Fibroblast of skin of right quadriceps (primary cell): ENCODE data around the gene WSCD2.

Experiments used
- DNase-seq: peaks from one replicate; pipeline ENCODE4 v3.0.0-alpha.2; 2013

The WSCD2 gene

DNA sequence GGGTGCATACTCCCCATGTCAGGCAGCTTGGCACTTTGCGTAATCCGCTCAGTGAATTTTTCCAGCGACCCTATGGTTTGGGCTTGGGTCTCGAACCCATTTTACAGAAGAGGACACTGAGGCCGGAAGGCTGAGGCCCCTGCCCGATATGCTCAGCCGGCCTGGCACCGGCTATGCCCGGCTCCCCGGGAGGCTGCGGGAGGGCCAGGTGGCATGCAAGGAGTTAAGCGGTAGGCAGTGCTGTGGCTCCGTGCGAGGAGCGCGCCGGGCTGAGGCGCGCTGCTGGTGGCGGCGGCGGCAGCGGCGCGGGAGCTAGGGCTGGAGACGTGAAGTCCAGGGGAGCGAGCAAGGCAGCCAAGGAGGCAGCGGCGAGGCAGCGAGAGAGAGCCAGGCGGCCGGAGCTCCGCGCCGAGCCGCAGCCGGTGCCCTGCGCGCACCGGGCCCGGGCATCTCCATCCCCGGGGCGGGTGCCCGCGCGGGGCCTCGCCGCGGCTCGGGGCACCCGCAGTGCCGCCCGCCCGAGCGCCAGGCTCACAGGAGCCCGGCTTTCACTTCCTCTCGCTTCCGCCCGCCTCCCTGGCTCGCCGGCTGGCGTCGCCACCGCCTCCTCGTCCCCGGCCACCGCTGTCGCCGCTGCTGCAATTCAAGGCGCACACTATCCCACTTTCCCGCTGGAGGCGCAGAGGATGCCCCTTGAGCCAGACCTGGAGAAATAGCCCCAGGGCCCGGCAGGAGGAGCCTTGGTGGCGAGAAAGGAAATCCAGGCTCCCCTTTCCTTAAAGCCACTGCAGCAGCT is at the start of gene WSCD2:
Gene WSCD2 (plus strand): TSS at position 272 of the 796 bp plus-strand sequence. CDS start 66,545 bp downstream, outside the sequence.
- DNase-seq: peak; percentile 21

GRCh38 chr12:108079721-108080120 is 49.4 kb upstream of the WSCD2 start:
- no peak for DNase-seq

DNA sequence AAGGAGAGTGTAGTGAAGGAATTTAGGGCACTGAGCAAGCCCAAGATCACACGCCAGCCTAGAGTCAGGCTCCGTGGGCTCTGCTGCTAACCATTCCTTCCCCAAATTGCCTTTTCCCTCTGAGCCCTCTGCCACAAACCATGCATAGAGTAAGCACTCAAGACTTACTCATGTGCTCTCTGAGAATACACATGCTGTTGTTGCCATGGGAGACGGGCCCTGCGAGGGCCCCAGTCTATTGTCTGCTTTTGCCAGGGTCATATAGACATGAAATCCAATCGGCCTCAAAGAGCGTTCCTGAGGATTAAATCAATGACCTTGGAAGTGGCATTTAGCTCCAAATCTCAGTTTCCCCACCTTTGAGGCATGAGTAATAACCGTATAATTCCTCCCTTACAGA is 48.7 kb upstream of the WSCD2 start:
- no peak for DNase-seq

DNA sequence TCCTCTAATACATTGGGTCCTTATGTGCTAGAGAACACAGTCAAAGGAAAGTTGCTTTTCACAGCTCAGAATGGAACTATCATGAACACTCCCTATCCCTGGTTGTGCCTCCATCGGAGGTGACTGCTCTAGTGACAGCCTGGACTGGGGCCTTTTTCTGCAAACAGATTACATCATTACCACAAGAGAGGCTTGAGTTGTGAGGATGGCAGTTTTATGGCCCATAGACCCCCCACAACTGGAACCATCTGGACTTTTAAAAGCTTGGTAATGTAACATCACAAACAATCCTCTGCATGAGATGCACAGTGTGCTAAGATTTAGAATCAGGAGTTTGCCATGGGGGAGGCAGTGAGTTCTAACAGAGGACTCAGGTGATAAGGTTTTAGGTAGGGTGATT is 46.6 kb upstream of the WSCD2 start:
- no peak for DNase-seq

- DNase-seq: no peak
Measured at GRCh38 chr12:108087900-108088299, 41.2 kb upstream of the WSCD2 start.

GRCh38 chr12:108090107-108090899 is 38.8 kb upstream of the WSCD2 start:
- no peak for DNase-seq

- no peak for DNase-seq
Measured at GRCh38 chr12:108090932-108091678, 38.0 kb upstream of the WSCD2 start.

DNA sequence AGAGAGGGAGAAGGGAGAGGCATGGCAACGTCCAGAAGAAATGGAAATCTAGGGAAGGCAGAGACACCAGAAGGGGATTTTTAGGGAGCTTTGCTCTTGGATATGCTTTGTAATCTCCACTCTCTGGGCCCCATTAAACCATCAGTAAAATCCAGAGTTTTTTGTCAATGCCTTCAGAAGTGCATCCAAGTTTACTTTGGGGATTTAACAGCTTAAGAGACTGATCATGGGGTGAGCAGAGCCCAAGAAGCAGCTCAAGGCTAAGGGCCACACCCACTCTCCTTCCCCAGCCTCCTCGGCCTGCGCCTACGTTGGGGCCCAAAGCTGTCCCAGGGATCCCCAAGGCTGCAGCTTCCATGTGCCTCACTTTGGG is 37.4 kb upstream of the WSCD2 start:
- no peak for DNase-seq

DNA sequence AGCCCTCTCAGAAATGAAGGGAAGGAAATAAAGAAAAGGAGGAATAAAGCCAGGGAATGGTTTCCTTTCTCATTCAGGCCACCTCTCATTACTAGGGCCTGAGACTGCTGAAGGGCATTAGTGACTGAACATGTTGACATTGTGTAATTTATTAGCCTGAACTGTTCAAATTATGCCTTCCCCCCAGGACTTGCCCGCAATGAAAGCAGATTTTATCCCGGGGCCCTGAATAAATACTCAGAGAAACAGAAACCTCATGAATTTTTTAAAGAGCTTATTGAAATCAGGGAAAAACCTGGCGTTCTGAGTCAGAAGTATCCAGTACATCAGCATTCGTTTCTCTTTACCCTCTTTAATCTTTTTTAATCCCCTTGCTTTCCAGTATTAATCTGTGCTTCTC is 35.9 kb upstream of the WSCD2 start:
- no peak for DNase-seq

DNA sequence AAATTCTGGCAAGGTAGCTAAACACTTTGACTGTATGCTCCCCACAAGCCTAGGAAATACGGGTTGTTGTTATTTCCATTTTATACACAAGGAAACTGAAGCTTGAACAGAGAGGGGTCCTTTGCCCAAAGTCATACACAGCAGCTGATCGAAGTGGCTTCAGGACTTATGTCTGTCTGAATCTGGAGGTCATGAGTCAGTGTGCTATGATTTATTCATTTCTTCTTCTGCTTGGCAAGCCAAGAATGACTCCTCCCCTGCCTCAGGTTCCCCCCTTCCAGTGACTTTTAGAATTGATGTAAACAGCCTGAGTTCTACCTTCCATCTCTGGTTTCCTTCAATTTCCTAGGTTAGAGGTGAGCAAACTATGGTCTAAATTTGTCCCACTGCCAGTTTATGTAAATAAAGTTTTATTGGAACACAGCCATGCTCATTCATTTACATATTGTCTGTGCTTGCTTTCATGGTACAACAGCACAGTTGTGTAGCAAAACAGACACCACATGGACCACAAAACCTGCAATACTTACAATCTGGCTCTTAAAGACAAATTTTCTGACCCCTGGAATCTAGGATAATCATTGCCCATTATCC is 34.9 kb upstream of the WSCD2 start:
- no peak for DNase-seq

GRCh38 chr12:108097160-108097911 is 31.8 kb upstream of the WSCD2 start:
- no peak for DNase-seq

- DNase-seq: no peak
Measured at GRCh38 chr12:108098374-108098773, 30.7 kb upstream of the WSCD2 start.

GRCh38 chr12:108099073-108099472 is 30.0 kb upstream of the WSCD2 start:
- no peak for DNase-seq

GRCh38 chr12:108099778-108100489 is 29.2 kb upstream of the WSCD2 start:
- DNase-seq: no peak

DNA sequence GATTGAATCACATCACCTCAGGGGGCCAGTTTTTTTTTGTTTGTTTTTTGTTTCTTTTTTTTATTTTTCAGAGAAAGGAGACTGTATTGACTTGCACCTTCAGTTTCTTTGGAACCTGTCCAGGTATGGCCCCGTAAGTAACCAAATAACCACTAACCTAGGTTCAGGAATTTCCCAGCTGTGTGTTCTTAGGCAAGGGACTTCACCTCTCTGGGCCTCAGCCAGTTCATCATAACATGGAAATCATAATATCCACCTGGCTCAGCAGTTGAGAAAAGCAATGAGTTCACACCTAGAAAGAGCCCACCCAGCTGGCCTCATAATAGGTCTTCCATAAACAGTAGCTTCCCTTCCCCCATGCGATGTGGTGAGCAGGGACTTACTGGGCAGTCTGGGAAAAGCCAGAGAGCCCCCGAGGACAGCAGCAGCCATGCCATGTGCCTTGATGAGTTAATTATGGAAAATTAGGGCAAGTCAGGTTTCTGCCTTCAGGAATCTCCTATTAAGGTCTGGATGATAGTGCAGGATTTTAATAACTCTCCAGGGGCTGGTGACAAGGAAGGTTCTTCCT is 27.4 kb upstream of the WSCD2 start:
- no peak for DNase-seq

DNA sequence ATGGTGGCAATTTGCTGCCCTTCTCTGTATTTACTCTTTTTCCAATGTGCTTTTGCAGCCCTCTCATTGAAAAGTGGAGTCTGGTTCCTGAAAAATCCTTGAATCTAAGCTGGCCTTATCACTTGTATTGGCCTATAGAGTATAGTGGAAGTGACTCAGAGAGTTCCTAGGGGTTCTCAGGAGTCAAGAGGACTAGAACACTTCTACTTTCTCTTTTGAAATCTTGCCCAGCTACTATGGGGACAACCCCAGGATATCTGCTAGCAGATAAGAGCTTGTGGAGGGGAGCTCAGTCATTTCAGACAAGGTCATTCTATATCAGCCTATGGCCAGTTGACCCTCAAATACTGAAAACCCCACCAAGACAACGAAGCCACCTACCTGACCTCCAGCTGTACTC is 26.7 kb upstream of the WSCD2 start:
- no peak for DNase-seq

GRCh38 chr12:108103087-108103486 is 26.0 kb upstream of the WSCD2 start:
- DNase-seq: no peak

GRCh38 chr12:108103517-108103916 is 25.6 kb upstream of the WSCD2 start:
- no peak for DNase-seq

DNA sequence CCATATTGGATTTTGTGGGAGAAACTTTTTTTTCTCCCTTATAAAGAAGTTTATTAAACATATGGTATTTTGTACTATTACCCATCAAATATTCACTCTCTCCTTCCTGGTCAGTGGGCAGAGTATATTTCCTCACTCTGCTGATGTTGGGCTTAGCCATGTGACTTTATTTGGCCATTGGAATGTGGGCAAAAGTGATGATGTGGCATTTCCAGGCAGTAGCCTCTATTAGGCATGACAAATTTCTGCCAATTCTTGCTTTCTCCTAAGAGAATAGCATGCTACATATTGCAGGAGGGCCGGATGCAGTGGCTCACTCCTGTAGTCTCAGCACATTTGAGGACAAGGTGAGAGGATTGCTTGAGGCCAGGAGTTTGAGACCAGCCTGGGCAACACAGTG is 24.4 kb upstream of the WSCD2 start:
- DNase-seq: no peak

DNA sequence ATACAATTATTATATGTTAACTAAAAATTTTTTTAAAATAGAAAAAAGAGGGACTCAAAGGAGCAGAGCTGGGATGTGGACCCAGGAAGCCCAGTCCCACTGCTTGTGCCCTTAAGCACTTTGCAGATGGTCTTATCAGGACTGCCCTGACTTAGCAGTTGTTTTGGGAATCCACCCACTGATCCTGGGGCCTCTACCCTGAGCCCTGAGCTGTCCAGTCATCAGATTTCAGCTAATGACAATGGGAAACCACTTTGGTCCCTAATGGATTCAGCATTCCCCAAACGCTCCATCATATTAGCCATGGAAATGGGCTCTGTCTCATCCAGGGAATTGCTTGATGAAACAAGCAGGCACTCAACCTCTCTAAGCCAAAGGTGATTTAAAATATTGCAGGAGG is 22.5 kb upstream of the WSCD2 start:
- DNase-seq: no peak

DNA sequence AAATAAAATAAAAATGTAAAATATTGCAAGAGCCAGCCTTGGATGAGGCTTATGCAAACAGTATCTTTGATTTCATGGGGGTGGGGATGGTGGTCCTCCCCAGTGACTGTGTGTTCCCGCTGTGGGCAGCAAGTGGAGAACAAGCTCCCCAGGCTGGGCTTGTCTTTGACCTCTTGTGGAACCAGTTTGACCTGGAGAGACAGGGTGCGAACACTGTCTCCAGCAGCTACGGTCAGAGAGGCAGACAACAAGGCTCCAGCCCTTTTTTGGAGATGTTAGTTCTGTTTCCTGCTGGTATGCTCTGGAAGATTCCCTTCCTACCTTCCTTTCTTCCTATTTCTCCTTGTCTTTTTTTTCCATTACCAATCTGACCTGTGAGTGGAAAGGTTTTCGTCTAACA is 21.8 kb upstream of the WSCD2 start:
- no peak for DNase-seq
